Natural killer cell (primary cell): ENCODE measurements around the gene CSNK1E. TPM values are rescaled to one million over a fixed set of nuclear protein-coding genes. Genes with fewer than 3 reads are reported as not detected.

ENCODE experiments used
- ATAC-seq, 3 donors: fragments of 150-1000 bp in 2 of 3; fragments of 200-7000 bp in 1 of 3; cut with Tn5 transposase; 1 replicate in 1 of 3; 2 replicates in 2 of 3; pipeline ENCODE4 v1.10.0; 2021; ENCODE audit warnings: mild to moderate bottlenecking in 2 of 3, moderate library complexity in 2 of 3
- DNase-seq, 2 donors: peaks; one replicate each; pipeline versions ENCODE4 v3.0.0 to v3.0.0-alpha.2; 2013 to 2021; ENCODE audit warnings: mixed read lengths in 1 of 2
- H3K27ac ChIP-seq: one replicate; pipeline ENCODE4 v1.5.1; 2013; ENCODE audit warnings: mild to moderate bottlenecking, low read length
- H3K27me3 ChIP-seq: one replicate; pipeline ENCODE4 v1.6.1; 2013; ENCODE audit warnings: low read length; ENCODE audit not compliant: control insufficient read depth, insufficient read depth
- H3K36me3 ChIP-seq: one replicate; pipeline ENCODE4 v1.6.1; 2013; ENCODE audit warnings: low read length; ENCODE audit not compliant: control insufficient read depth, insufficient read depth
- H3K4me1 ChIP-seq: one replicate; pipeline ENCODE4 v1.6.1; 2013; ENCODE audit warnings: low read length; ENCODE audit not compliant: control insufficient read depth, insufficient read depth
- H3K4me3 ChIP-seq: one replicate; pipeline ENCODE4 v1.5.1; 2013; ENCODE audit warnings: low read length
- H3K9me3 ChIP-seq: one replicate; pipeline ENCODE4 v1.6.1; 2013; ENCODE audit warnings: low read length; ENCODE audit not compliant: control insufficient read depth, insufficient read depth
- H3K27ac Mint-ChIP-seq, 2 donors: one replicate each; pipeline ENCODE4 v1.8.0; 2022; ENCODE audit warnings: mild to moderate bottlenecking in 2 of 2, mixed read lengths in 2 of 2, moderate library complexity in 1 of 2
- H3K27me3 Mint-ChIP-seq, 2 donors: one replicate each; pipeline ENCODE4 v1.8.0; 2022; ENCODE audit warnings: low read depth in 2 of 2, mixed read lengths in 2 of 2
- H3K36me3 Mint-ChIP-seq: one replicate; pipeline ENCODE4 v1.8.0; 2022; ENCODE audit warnings: mixed read lengths
- H3K4me1 Mint-ChIP-seq, 2 donors: one replicate each; pipeline ENCODE4 v1.8.0; 2022; ENCODE audit warnings: mixed read lengths in 2 of 2
- H3K4me3 Mint-ChIP-seq: one replicate; pipeline ENCODE4 v1.8.0; 2022; ENCODE audit warnings: mild to moderate bottlenecking, moderate library complexity, mixed read lengths
- H3K9me3 Mint-ChIP-seq, 2 donors: one replicate each; pipeline ENCODE4 v1.8.0; 2022; ENCODE audit warnings: mixed read lengths in 2 of 2
- WGBS: methylation state at CpG from one replicate; pipeline ENCODE4 v1.1.7; 2013; ENCODE audit warnings: missing lambda C conversion rate; ENCODE audit not compliant: insufficient coverage; 5-methylcytosine and 5-hydroxymethylcytosine counted together
- intact Hi-C: fragments of 100-400 bp; cut with micrococcal nuclease; formaldehyde crosslinking; loops from one replicate; pipeline ENCODE4 v1.14.2; 2022
- total RNA-seq, 4 donors: library from RNA; stranded (reverse); fragments of 120-200 nt in 1 of 4; gene quantifications; one replicate each; pipeline versions ENCODE4 v1.2.3 to v1.2.4, GENCODE V29; 2013 to 2022
- TF ChIP-seq, protein P1 (sequence below): fragments of 200-600 bp; IDR thresholded peaks from one replicate; pipeline ENCODE4 v1.8.0; 2022; ENCODE audit warnings: antibody characterized with exemption

CSNK1E gene
- total RNA-seq, 3 donors from 2014 or later (not counting 1 experiment from before 2014, with no cell fraction given): 126 to 178 (median 149) TPM

DNA sequence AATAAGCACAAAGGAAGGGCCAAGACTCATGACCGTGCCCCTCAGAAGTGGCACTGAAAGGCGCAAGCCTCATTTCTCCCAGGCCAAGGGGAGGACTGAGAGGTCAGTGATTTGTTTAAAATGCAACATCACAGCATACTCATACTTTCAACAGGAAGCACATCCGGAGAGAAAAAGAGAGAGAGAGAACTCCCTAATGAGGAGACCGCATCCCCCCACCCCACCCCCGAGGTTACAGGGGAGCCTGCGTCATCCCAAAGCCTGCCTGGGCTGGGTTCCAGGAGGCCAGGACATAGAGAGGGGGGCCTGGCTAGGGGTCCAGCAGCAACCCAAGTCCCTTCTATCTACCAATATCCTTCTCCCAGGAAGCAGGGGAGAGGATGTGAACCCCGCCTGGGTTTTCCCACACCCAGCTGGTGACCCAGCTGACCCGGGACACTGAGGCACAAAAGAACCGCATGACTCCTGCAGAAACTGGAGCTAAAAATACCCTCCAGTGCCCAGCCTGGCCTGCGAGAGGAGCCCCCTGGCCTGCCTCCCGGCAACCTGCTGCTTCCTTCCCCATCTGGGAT, 3.8 kb downstream of the CSNK1E start:
- Histone ChIP-seq H3K4me1 (peaks cover 53% of the 10 kb centered on the region), H3K27me3 (no peaks in the 10 kb centered on the region), H3K27ac (peak overlapping the region; percentile 24), H3K4me3 (no peak overlapping the region), H3K9me3 (no peaks in the 10 kb centered on the region), H3K36me3 (peaks cover 2% of the 10 kb centered on the region)
- H3K9me3 Mint-ChIP-seq: no peaks in the 10 kb centered on the region
- no peak for ATAC-seq
- H3K27me3 Mint-ChIP-seq: no peaks in the 10 kb centered on the region
- peaks cover 55 to 82% of the 10 kb centered on the region in 2 donors for H3K4me1 Mint-ChIP-seq
- TF ChIP-seq, protein P1, sequence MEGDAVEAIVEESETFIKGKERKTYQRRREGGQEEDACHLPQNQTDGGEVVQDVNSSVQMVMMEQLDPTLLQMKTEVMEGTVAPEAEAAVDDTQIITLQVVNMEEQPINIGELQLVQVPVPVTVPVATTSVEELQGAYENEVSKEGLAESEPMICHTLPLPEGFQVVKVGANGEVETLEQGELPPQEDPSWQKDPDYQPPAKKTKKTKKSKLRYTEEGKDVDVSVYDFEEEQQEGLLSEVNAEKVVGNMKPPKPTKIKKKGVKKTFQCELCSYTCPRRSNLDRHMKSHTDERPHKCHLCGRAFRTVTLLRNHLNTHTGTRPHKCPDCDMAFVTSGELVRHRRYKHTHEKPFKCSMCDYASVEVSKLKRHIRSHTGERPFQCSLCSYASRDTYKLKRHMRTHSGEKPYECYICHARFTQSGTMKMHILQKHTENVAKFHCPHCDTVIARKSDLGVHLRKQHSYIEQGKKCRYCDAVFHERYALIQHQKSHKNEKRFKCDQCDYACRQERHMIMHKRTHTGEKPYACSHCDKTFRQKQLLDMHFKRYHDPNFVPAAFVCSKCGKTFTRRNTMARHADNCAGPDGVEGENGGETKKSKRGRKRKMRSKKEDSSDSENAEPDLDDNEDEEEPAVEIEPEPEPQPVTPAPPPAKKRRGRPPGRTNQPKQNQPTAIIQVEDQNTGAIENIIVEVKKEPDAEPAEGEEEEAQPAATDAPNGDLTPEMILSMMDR: no peak
- 62% methylated on average over 5 of the region's 11 CpGs for WGBS
- H3K4me3 Mint-ChIP-seq: peak overlapping the region; percentile 57
- DNase-seq: peak in 1 of 2 donors; percentile 57
- peak overlapping the region; percentile 88 to 95 for H3K27ac Mint-ChIP-seq
- H3K36me3 Mint-ChIP-seq: no peaks in the 10 kb centered on the region
- intact Hi-C loops: loop anchor here (10.0 kb wide), 1 partner anchor 109 kb away; the partner anchor contains the start of gene MAFF

DNA sequence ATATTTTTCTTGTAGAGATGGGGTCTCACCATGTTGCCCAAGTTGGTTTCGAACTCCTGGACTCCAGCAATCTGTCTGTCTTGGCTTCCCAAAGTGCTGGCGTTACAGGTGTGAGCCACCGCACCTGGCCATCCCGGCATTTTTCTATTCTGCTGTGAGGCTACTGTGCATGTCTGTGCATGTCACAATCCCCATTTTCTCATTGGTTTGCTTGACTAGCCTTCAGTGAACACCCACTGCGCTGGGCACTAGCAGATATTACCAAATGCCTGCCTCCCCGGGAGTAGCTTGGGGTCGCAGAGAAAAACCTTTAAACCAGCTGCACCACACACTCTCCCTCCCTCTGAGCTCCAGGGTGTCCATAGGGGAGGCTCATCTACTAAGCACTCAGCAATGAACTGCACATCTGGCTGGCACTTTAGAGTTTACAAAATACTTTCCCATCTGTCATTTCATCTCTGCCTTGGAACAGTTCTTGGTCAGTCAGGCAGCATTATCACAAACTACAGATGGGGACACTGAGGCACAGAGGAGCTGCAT, 4.9 kb downstream of the CSNK1E start:
- H3K27ac Mint-ChIP-seq: peak overlapping the region; percentile 47 to 60
- Histone ChIP-seq H3K4me1 (peaks cover 42% of the 10 kb centered on the region), H3K9me3 (no peaks in the 10 kb centered on the region), H3K36me3 (peaks cover 2% of the 10 kb centered on the region), H3K27ac (no peak overlapping the region), H3K4me3 (no peak overlapping the region), H3K27me3 (no peaks in the 10 kb centered on the region)
- ATAC-seq (no peak), DNase-seq (peak in 1 of 2 donors; percentile 13)
- 97% methylated on average over 7 of the region's 7 CpGs for WGBS
- intact Hi-C loops: loop anchor here (10.0 kb wide), 1 partner anchor 108 kb away; the partner anchor contains the start of gene MAFF
- peaks cover 55 to 77% of the 10 kb centered on the region in 2 donors for H3K4me1 Mint-ChIP-seq
- no peaks in the 10 kb centered on the region for H3K27me3 Mint-ChIP-seq
- H3K36me3 Mint-ChIP-seq: no peaks in the 10 kb centered on the region
- H3K4me3 Mint-ChIP-seq: no peak overlapping the region
- no peaks in the 10 kb centered on the region for H3K9me3 Mint-ChIP-seq
- TF ChIP-seq, protein P1: no peak

DNA sequence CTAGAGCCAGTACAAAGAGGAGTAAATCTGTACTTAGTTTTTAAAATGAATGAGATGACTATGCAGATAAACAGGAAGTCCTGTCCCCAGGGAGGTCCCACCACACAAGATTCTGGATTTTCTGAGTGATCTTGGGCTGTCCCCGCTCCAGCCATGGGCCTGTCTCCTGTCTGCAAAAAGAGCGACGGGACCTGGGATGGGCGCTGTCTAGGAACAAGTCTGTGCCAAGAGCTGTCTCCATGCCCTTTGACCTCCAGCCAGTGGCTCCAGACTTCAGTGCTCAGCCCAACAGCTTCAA, 6.0 kb downstream of the CSNK1E start:
- H3K4me1 Mint-ChIP-seq: peaks cover 56 to 73% of the 10 kb centered on the region in 2 donors
- H3K27me3 Mint-ChIP-seq: no peaks in the 10 kb centered on the region
- ATAC-seq (no peak), DNase-seq (no peak)
- H3K9me3 Mint-ChIP-seq: no peaks in the 10 kb centered on the region
- Histone ChIP-seq H3K4me1 (peaks cover 39% of the 10 kb centered on the region), H3K36me3 (peaks cover 2% of the 10 kb centered on the region), H3K4me3 (no peak overlapping the region), H3K27me3 (no peaks in the 10 kb centered on the region), H3K27ac (no peak overlapping the region), H3K9me3 (no peaks in the 10 kb centered on the region)
- peak overlapping the region; percentile 47 to 60 for H3K27ac Mint-ChIP-seq
- 75% methylated on average over 4 of the region's 4 CpGs for WGBS
- intact Hi-C loops: loop anchor here (10.0 kb wide), 1 partner anchor 106 kb away; the partner anchor contains the start of gene MAFF
- no peaks in the 10 kb centered on the region for H3K36me3 Mint-ChIP-seq
- TF ChIP-seq, protein P1: no peak
- H3K4me3 Mint-ChIP-seq: no peak overlapping the region
